Type B pancreatic cell (in vitro differentiated cells): ENCODE results near the gene DHRS4L2. TPM values are rescaled to one million over a fixed set of nuclear protein-coding genes. Genes with fewer than 3 reads are reported as not detected.
"Not testable (repeated sequence)": the region's sequence is repeated elsewhere in the genome, so short reads cannot be mapped to it uniquely, and the experiment has no call there.

ENCODE experiments used
- DNase-seq: peaks from one replicate; pipeline ENCODE4 v3.0.0; 2021; ENCODE audit warnings: mixed read lengths; ENCODE audit not compliant: unreplicated experiment; ENCODE audit errors: extremely low spot score
- H3K27ac Mint-ChIP-seq: 2 replicates; pipeline ENCODE4 v1.8.0; 2021; ENCODE audit warnings: mild to moderate bottlenecking, mixed read lengths
- H3K27me3 Mint-ChIP-seq: 2 replicates; pipeline ENCODE4 v1.8.0; 2021; ENCODE audit warnings: mixed read lengths
- H3K36me3 Mint-ChIP-seq: 2 replicates; pipeline ENCODE4 v1.8.0; 2021; ENCODE audit warnings: mixed read lengths
- H3K4me1 Mint-ChIP-seq: one replicate; pipeline ENCODE4 v1.8.0; 2021; ENCODE audit warnings: mixed read lengths; ENCODE audit not compliant: unreplicated experiment
- H3K4me3 Mint-ChIP-seq: 2 replicates; pipeline ENCODE4 v1.8.0; 2021; ENCODE audit warnings: mild to moderate bottlenecking, mixed read lengths
- H3K9me3 Mint-ChIP-seq: 2 replicates; pipeline ENCODE4 v1.8.0; 2021; ENCODE audit warnings: mixed read lengths
- total RNA-seq: library from RNA; stranded (reverse); gene quantifications from 2 replicates; pipeline ENCODE4 v1.2.1, GENCODE V29; 2021; ENCODE audit warnings: low replicate concordance
- TF ChIP-seq, protein P1 (sequence below): fragments of 200-600 bp; sonication (generic); conservative IDR thresholded peaks from 2 replicates; pipeline ENCODE4 v1.5.0; 2021; ENCODE audit warnings: antibody characterized with exemption, mild to moderate bottlenecking

DHRS4L2 gene
- total RNA-seq, 1 donor from 2014 or later, result 18.0 TPM

DNA sequence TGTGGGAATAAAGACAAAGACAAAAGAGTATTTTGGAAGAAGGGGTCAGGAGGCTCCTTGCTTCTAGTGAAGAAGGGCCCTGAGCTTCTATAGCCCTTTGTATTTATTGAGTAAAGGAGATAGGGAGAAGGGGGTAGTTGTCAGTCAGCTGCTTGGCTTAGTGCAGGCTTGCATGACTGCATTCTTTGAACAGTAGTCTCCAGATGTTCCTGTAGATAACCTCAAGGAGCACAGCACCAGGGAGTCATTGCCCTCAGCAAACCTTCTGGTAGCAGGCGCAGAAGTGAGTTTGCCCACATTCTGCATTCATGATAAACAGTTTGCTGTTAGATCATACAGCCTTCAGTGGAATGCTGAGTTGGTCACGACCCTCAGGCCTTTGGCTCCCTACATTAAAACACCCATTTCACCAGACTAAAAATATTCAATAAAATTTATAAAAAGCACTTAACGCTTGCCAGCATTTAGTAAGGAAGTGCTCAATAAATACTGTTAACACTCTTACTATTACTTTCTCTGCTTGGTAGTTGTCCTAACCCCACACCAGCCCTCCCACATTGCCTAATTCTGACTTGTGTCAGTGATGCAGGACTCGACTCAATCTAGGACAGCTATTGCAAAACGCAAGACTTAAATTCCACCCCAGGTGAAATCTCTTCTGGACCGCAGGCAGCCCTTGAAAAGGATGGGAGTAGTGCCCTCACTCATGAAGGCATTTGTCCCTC lies 38.2 kb upstream of the DHRS4L2 start:
- Mint-ChIP-seq H3K27me3 (no peaks in the 10 kb centered on the region), H3K36me3 (peaks cover 12% of the 10 kb centered on the region), H3K4me1 (peaks cover 14% of the 10 kb centered on the region), H3K4me3 (no peak overlapping the region), H3K9me3 (peaks cover 4% of the 10 kb centered on the region), H3K27ac (no peak overlapping the region)
- DNase-seq, result no peak
- TF ChIP-seq, protein P1, sequence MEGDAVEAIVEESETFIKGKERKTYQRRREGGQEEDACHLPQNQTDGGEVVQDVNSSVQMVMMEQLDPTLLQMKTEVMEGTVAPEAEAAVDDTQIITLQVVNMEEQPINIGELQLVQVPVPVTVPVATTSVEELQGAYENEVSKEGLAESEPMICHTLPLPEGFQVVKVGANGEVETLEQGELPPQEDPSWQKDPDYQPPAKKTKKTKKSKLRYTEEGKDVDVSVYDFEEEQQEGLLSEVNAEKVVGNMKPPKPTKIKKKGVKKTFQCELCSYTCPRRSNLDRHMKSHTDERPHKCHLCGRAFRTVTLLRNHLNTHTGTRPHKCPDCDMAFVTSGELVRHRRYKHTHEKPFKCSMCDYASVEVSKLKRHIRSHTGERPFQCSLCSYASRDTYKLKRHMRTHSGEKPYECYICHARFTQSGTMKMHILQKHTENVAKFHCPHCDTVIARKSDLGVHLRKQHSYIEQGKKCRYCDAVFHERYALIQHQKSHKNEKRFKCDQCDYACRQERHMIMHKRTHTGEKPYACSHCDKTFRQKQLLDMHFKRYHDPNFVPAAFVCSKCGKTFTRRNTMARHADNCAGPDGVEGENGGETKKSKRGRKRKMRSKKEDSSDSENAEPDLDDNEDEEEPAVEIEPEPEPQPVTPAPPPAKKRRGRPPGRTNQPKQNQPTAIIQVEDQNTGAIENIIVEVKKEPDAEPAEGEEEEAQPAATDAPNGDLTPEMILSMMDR, result no peak

DNA sequence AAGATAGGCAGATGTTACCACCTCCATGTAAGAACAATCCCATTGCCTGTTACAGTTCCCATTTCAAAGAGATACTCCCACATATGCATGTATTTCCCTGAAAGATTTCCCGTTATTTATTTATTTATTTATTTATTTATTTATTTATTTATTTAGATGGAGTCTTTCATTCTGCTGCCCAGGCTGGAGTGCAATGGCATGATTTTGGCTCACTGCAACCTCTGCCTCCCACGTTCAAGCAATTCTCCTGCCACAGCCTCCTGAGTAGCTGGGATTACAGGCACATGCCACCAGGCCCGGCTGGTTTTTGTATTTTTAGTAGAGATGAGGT lies 37.6 kb upstream of the DHRS4L2 start:
- H3K4me3 Mint-ChIP-seq, DNase-seq, H3K27me3 Mint-ChIP-seq, H3K9me3 Mint-ChIP-seq, H3K27ac Mint-ChIP-seq: not testable (repeated sequence)
- peaks cover 14% of the 10 kb centered on the region for H3K4me1 Mint-ChIP-seq
- H3K36me3 Mint-ChIP-seq, result peaks cover 12% of the 10 kb centered on the region

DNA sequence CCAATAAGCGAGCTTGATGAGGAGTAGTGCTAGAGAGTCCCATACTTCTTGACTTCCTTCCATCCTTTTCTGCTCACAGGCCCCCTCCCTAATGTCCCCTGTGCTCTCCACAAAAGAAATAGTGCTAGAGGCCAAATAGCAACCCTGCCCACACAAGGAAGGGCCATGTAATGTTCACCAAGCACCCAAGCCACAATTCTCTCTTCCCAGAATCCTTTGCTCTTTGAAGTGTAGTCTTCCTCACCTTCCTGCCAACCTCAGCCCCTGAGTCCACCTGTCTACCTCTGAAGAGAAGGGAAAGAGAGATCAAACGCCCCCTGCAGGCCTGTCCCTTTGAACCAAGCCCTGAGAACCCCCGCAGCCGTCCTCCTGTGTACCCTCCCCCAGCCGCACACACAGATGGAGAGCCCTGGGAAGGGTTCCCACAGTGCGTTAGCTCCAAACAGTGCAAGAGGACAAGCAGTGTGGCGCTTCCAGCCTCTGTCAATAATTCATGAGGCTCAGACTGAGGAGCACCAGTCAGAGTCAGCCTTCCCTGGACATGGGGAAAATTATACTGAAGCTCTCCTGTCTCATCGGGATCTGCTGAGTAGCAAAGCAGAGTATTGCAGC lies 37.0 kb upstream of the DHRS4L2 start:
- H3K27me3 Mint-ChIP-seq, result no peaks in the 10 kb centered on the region
- H3K27ac Mint-ChIP-seq, result no peak overlapping the region
- TF ChIP-seq, protein P1, result no peak
- H3K9me3 Mint-ChIP-seq, result peaks cover under 1% of the 10 kb centered on the region
- H3K36me3 Mint-ChIP-seq, result peaks cover 12% of the 10 kb centered on the region
- H3K4me1 Mint-ChIP-seq, result peaks cover 14% of the 10 kb centered on the region
- H3K4me3 Mint-ChIP-seq, result peak overlapping the region; percentile 99
- DNase-seq, result no peak

DNA sequence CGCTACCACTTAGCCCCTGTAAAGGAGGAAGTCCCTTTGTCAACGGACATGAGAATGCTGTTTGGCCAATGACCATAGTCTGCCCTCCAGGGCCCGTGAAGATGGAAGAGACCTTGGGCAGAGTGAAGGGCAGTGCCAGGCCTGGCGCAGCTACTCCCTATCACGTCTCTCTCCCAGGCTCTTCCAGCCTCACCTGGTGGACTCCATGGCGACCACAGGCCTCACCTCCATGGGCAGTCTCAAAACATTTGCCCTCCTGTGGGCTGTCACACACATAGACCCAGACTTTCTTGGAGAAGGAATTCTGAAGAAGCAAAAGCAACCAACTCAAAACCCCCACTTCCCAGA lies 35.6 kb upstream of the DHRS4L2 start:
- Mint-ChIP-seq H3K4me3 (peak overlapping the region; percentile 99), H3K36me3 (peaks cover 12% of the 10 kb centered on the region), H3K4me1 (peaks cover 14% of the 10 kb centered on the region)
- not testable (repeated sequence) for H3K27ac Mint-ChIP-seq, DNase-seq, H3K27me3 Mint-ChIP-seq, H3K9me3 Mint-ChIP-seq

DNA sequence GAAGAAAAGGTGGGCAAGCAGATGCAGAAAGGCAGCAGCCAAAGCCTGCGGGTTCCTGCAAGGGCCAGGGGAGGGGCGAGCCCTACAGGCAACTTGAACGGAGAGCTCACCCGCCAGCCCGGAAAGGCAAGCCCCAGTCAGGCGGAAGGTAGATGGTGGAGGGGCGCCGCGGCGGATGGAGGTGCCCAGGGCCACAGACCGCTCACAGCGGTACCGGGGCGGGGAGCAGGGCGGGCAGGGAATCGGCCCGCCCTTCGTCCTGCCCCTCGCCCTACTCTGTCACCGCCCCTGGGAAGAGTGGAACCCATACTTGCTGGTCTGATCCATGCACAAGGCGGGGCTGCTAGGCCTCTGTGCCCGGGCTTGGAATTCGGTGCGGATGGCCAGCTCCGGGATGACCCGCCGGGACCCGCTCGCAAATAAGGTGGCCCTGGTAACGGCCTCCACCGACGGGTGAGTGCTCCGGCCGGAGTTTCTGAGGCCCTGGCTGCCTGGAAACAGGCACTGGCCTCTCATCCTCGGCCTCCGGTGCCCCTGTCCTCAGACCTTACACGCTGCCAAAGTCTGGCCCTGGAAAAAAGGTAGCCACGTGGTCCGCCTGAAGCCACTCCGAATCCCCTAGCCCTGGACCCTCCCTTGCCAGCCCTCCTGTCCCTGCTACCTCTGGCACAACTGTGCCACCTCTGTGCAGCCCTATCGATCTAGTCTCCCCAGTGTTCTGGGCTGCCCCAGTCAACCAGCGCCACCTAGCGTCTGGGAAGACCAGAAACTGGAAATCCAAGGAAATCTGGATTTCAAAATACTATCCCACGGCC lies 35.1 kb upstream of the DHRS4L2 start, which contains the start of gene DHRS4:
Gene DHRS4, plus strand, starts transcription at position 307 of the 815 bp plus-strand sequence. Its CDS starts 19 bp downstream, at position 326.
- no peaks in the 10 kb centered on the region for H3K27me3 Mint-ChIP-seq
- peak within 1 kb of the TSS; percentile 92 for H3K27ac Mint-ChIP-seq
- H3K4me3 Mint-ChIP-seq, result peak within 1 kb of the TSS; percentile 99
- H3K9me3 Mint-ChIP-seq, result no peaks in the 10 kb centered on the region
- H3K36me3 Mint-ChIP-seq, result peaks cover 12% of the 10 kb centered on the region
- TF ChIP-seq, protein P1, result peak; percentile 99
- peak; percentile 79 for DNase-seq
- H3K4me1 Mint-ChIP-seq, result peaks cover 14% of the 10 kb centered on the region

DNA sequence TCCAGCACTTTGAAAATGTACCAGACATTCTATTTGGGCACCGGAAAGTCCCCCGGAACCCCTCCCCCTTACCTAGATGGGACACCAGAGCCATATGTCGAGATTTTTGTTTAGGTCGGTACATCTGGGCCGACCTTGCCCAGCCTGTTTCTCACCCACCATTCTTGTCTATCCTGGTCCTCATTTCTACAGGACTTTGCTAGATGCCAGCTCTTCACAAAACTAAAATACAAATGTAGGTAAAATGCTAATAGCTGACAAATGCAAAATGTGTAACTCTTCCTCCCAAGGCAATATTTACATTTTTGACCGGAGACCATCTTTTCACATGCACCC lies 34.5 kb upstream of the DHRS4L2 start:
- not testable (repeated sequence) for H3K9me3 Mint-ChIP-seq, H3K27me3 Mint-ChIP-seq, DNase-seq, H3K36me3 Mint-ChIP-seq
- peak overlapping the region; percentile 92 for H3K27ac Mint-ChIP-seq
- TF ChIP-seq, protein P1, result peak; percentile 40
- H3K4me1 Mint-ChIP-seq, result peaks cover 14% of the 10 kb centered on the region
- H3K4me3 Mint-ChIP-seq, result peak overlapping the region; percentile 99

DNA sequence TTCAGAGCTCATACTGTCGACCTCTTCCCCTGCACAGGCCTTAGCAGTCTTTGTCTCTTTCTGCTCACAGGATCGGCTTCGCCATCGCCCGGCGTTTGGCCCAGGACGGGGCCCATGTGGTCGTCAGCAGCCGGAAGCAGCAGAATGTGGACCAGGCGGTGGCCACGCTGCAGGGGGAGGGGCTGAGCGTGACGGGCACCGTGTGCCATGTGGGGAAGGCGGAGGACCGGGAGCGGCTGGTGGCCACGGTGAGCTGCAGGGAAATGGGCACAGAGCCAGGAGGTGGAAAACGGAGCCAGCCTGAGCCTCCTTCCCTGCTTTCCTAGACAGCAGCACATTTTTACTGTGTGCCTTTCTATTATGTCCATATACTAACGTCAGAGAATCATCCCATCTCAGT lies 33.8 kb upstream of the DHRS4L2 start:
- not testable (repeated sequence) for H3K9me3 Mint-ChIP-seq, DNase-seq, H3K27ac Mint-ChIP-seq

DNA sequence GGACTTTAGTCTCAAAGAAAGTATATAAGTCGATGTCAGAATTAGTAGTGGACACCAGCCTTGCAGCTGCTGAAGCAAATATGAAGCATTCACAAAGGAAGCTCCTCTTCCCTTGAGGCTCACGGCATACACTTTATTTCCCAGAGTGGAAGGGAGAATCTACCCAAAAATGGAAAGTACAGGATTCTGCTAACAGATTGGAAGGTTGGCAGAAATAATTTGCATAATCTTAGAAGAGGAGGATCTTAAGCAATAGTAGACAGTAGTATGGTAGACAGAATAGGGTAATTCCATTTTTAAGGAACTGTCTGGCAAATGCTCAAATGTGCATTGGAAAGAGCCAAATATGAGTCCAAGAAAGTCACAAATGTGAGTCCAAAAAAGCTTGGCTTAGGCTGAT lies 32.9 kb upstream of the DHRS4L2 start:
- not testable (repeated sequence) for H3K27ac Mint-ChIP-seq, H3K36me3 Mint-ChIP-seq
- peaks cover 14% of the 10 kb centered on the region for H3K4me1 Mint-ChIP-seq

More for the DNA sequence above, 33.8 kb upstream of the DHRS4L2 start:
- H3K4me3 Mint-ChIP-seq, H3K36me3 Mint-ChIP-seq, H3K27me3 Mint-ChIP-seq: not testable (repeated sequence)
- peaks cover 14% of the 10 kb centered on the region for H3K4me1 Mint-ChIP-seq

DNA sequence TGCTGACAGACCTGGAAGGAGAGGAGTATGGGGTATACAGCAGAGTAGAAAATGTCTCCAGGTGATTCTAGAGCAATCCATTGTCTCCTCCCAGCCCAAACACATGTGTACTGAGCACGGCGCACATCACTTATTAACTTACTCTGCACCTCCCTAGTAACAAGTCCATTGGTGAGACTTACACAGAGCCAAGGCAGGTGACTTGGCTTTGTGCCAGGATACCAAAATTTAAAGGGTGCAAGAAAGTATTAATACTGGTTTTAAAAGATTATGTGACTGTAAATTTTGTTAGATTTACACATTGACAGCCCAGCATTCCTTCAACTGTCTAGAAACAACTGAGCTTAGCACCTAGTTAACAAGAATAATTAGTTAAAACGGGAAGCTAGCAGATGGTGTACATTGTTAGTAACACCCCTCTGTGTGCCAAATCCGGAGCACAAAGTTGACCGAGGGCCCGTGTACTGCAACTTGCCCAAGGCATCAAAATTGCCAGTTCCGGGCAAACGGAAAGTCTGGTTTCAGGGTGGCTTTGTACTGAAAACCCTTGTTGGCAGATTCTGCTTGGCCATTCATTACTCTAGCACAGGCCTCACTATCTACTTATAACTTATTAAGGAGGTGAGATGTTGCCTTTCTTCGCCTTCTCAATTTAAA lies 30.7 kb upstream of the DHRS4L2 start:
- not testable (repeated sequence) for H3K27ac Mint-ChIP-seq, H3K4me1 Mint-ChIP-seq, H3K27me3 Mint-ChIP-seq, DNase-seq, H3K9me3 Mint-ChIP-seq, H3K36me3 Mint-ChIP-seq, H3K4me3 Mint-ChIP-seq

More for the DNA sequence above, 32.9 kb upstream of the DHRS4L2 start:
- H3K9me3 Mint-ChIP-seq, DNase-seq, H3K4me3 Mint-ChIP-seq, H3K27me3 Mint-ChIP-seq: not testable (repeated sequence)
